Epithelial cell of esophagus (primary cell): Measurements from ENCODE around the gene ENTHD1.
A peak's percentile ranks its signal among the peaks of the same experiment; 100 is the strongest.

Source experiments
- DNase-seq: peaks from one replicate; pipeline ENCODE4 v3.0.0; 2010; ENCODE audit warnings: low read depth
- H3K4me3 ChIP-seq: 2 replicates; pipeline ENCODE4 v1.5.1; 2011; ENCODE audit warnings: mild to moderate bottlenecking, low read length, control low read depth
- CTCF ChIP-seq: IDR thresholded peaks from 2 replicates; pipeline ENCODE4 v1.5.1; 2011; ENCODE audit warnings: low read depth, mild to moderate bottlenecking, low read length, control low read depth, inconsistent platforms; ENCODE audit not compliant: insufficient read depth; ENCODE audit errors: missing control alignments

ENTHD1 gene

GRCh38 chr22:39938509-39939111, 45.0 kb upstream of the ENTHD1 start:
- no peak for TF ChIP-seq CTCF
- no peak overlapping the region for H3K4me3 ChIP-seq
- DNase-seq, result no peak

- H3K4me3 ChIP-seq, result no peak overlapping the region
- DNase-seq, result no peak
These were observed 44.3 kb upstream of the ENTHD1 start for GRCh38 chr22:39937906-39938305.

GRCh38 chr22:39936523-39937145, 43.1 kb upstream of the ENTHD1 start:
- no peak for TF ChIP-seq CTCF
- no peak for DNase-seq
- no peak overlapping the region for H3K4me3 ChIP-seq

More at GRCh38 chr22:39937906-39938305, 44.3 kb upstream of the ENTHD1 start:
- TF ChIP-seq CTCF, result no peak

GRCh38 chr22:39935612-39936011, 42.1 kb upstream of the ENTHD1 start:
- no peak overlapping the region for H3K4me3 ChIP-seq
- no peak for DNase-seq
- TF ChIP-seq CTCF, result no peak

GRCh38 chr22:39935116-39935515, 41.6 kb upstream of the ENTHD1 start:
- no peak for DNase-seq
- no peak for TF ChIP-seq CTCF
- no peak overlapping the region for H3K4me3 ChIP-seq

- DNase-seq, result no peak
- H3K4me3 ChIP-seq, result no peak overlapping the region
- no peak for TF ChIP-seq CTCF
These were observed 40.2 kb upstream of the ENTHD1 start for GRCh38 chr22:39933741-39934140.

- H3K4me3 ChIP-seq, result no peak overlapping the region
- TF ChIP-seq CTCF, result peak; percentile 40
- peak; percentile 30 for DNase-seq
These were observed 39.5 kb upstream of the ENTHD1 start for GRCh38 chr22:39932918-39933649.
